Measurements from ENCODE around the gene MARCHF3.

The MARCHF3 gene

DNA sequence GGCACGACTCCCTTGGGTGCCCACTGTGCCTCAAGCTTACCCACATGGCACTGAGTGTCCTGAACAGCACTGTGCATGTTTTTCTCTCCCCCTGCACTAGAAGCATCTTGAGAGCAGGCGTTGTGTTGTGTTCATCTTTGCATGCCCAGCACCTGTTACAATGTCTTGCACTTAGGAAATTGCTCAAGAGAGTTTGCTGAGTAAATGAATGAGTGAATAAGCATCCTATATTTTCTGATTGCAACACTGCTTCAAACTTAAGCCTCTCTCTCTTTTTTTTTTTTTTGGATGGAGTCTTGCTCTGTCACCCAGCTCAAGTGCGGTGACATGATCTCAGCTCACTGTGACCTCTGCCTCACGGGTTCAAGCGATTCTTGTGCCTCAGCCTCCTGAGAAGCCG is 158.9 kb downstream of the MARCHF3 start:
- Histone ChIP-seq H3K4me1 (ENCODE audit: insufficient read depth, low read length, poor library complexity, severe bottlenecking) (no peaks in the 10 kb centered on the region), H3F3A (ENCODE audit: low read depth) (no peaks in the 10 kb centered on the region), H3K9ac (ENCODE audit: low read depth, low read length, poor library complexity, severe bottlenecking) (no peak overlapping the region), H3K79me2 (ENCODE audit: insufficient read depth, low read length) (no peaks in the 10 kb centered on the region), H3K9me2 (replicated peaks; ENCODE audit: low read depth, low read length) (no peaks in the 10 kb centered on the region), H2AFZ (ENCODE audit: low read length) (no peak overlapping the region), H3K4me2 (ENCODE audit: low read depth, low read length, poor library complexity, severe bottlenecking) (no peak overlapping the region), H3K9me3 (ENCODE audit: insufficient read depth, low read depth, low read length) (no peaks in the 10 kb centered on the region), H4K20me1 (ENCODE audit: insufficient read depth, low read length, poor library complexity, severe bottlenecking) (no peaks in the 10 kb centered on the region), H3K36me3 (ENCODE audit: insufficient read depth, low read length) (no peaks in the 10 kb centered on the region), H3K27me3 (ENCODE audit: insufficient read depth, low read length, poor library complexity, severe bottlenecking) (no peaks in the 10 kb centered on the region), H3K4me3 (ENCODE audit: low read length, poor library complexity, severe bottlenecking) (no peak overlapping the region)
- TF ChIP-seq, protein P1, sequence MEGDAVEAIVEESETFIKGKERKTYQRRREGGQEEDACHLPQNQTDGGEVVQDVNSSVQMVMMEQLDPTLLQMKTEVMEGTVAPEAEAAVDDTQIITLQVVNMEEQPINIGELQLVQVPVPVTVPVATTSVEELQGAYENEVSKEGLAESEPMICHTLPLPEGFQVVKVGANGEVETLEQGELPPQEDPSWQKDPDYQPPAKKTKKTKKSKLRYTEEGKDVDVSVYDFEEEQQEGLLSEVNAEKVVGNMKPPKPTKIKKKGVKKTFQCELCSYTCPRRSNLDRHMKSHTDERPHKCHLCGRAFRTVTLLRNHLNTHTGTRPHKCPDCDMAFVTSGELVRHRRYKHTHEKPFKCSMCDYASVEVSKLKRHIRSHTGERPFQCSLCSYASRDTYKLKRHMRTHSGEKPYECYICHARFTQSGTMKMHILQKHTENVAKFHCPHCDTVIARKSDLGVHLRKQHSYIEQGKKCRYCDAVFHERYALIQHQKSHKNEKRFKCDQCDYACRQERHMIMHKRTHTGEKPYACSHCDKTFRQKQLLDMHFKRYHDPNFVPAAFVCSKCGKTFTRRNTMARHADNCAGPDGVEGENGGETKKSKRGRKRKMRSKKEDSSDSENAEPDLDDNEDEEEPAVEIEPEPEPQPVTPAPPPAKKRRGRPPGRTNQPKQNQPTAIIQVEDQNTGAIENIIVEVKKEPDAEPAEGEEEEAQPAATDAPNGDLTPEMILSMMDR (conservative IDR thresholded peaks at IDR 0.05; ENCODE audit: low read length), result no peak
- no peak for TF ChIP-seq EZH2phosphoT487 (IDR thresholded peaks at IDR 0.05; ENCODE audit: borderline replicate concordance)

DNA sequence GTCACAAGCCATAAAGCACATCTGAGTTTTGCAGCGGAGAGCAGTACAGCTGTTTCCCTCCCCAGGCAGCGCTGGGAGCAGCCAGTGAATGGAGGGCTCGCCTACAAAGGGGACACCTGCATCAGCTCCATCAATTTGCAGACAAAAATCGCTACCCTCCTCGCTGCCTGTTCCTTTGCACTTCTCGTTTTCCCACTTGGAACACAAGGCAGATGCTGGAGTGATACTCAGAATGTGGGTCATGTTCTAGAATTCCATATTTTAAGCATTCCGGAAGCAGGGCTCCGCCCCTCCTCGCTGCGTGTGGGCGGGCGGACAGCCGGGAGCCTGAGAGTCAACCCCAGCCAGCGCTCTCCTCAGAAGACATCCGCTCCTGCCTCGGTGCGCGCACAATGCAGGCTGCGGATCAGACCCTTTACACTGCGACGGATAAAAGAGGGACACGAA is 161.3 kb downstream of the MARCHF3 start:
- Histone ChIP-seq H3K36me3 (ENCODE audit: insufficient read depth, low read length) (no peaks in the 10 kb centered on the region), H4K20me1 (ENCODE audit: insufficient read depth, low read length, poor library complexity, severe bottlenecking) (no peaks in the 10 kb centered on the region), H3K79me2 (ENCODE audit: insufficient read depth, low read length) (no peaks in the 10 kb centered on the region)

DNA sequence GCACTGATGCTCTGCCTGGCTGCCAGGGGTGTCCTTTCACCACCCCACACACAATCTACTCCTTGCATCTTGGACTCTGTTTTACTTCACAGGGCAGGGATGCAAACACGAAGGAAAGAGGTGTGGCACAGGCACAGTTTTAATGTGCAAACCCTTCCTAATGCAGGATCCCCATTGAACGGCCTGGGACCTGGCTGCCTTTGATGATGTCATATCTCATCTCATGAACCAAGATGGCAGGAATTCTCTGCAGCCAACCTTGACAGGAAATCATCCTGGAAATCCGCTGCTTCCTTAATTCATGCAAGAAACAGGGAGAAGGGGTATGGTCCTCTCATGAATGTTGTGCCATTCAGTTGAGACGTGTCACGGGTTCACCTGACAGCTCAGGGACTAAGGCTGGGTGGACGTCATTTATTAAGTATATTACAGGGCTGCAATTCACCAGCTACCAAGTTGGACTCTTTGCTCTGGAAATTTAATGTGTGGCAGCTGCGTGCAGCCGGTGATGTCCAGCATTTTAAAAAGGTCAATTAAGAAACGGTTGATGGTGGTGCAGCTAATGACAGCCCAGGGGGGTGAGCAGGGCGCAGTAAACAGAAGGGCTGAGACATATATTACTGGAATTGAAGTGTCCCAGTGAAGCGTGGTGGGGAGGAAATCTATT is 161.9 kb downstream of the MARCHF3 start:
- H3K36me3 ChIP-seq (ENCODE audit: insufficient read depth, low read length), result no peaks in the 10 kb centered on the region
- no peak for TF ChIP-seq EZH2phosphoT487 (IDR thresholded peaks at IDR 0.05; ENCODE audit: borderline replicate concordance)
- TF ChIP-seq, protein P1 (conservative IDR thresholded peaks at IDR 0.05; ENCODE audit: low read length), result no peak
- no peaks in the 10 kb centered on the region for H3K79me2 ChIP-seq (ENCODE audit: insufficient read depth, low read length)
- no peaks in the 10 kb centered on the region for H3K4me1 ChIP-seq (ENCODE audit: insufficient read depth, low read length, poor library complexity, severe bottlenecking)
- no peaks in the 10 kb centered on the region for H3K27me3 ChIP-seq (ENCODE audit: insufficient read depth, low read length, poor library complexity, severe bottlenecking)
- no peaks in the 10 kb centered on the region for H3F3A ChIP-seq (ENCODE audit: low read depth)
- H3K9me2 ChIP-seq (replicated peaks; ENCODE audit: low read depth, low read length), result no peaks in the 10 kb centered on the region
- no peaks in the 10 kb centered on the region for H4K20me1 ChIP-seq (ENCODE audit: insufficient read depth, low read length, poor library complexity, severe bottlenecking)
- H2AFZ ChIP-seq (ENCODE audit: low read length), result no peak overlapping the region
- H3K9me3 ChIP-seq (ENCODE audit: insufficient read depth, low read depth, low read length), result no peaks in the 10 kb centered on the region
- no peak overlapping the region for H3K9ac ChIP-seq (ENCODE audit: low read depth, low read length, poor library complexity, severe bottlenecking)
- H3K4me2 ChIP-seq (ENCODE audit: low read depth, low read length, poor library complexity, severe bottlenecking), result no peak overlapping the region
- no peak overlapping the region for H3K4me3 ChIP-seq (ENCODE audit: low read length, poor library complexity, severe bottlenecking)

More for the DNA sequence above, 161.3 kb downstream of the MARCHF3 start:
- no peak for TF ChIP-seq EZH2phosphoT487 (IDR thresholded peaks at IDR 0.05; ENCODE audit: borderline replicate concordance)
- TF ChIP-seq, protein P1 (conservative IDR thresholded peaks at IDR 0.05; ENCODE audit: low read length), result no peak
- Histone ChIP-seq H3K9me2 (replicated peaks; ENCODE audit: low read depth, low read length) (no peaks in the 10 kb centered on the region), H3K9me3 (ENCODE audit: insufficient read depth, low read depth, low read length) (no peaks in the 10 kb centered on the region), H3K4me3 (ENCODE audit: low read length, poor library complexity, severe bottlenecking) (no peak overlapping the region), H3F3A (ENCODE audit: low read depth) (no peaks in the 10 kb centered on the region), H3K9ac (ENCODE audit: low read depth, low read length, poor library complexity, severe bottlenecking) (no peak overlapping the region), H3K4me1 (ENCODE audit: insufficient read depth, low read length, poor library complexity, severe bottlenecking) (no peaks in the 10 kb centered on the region), H2AFZ (ENCODE audit: low read length) (no peak overlapping the region), H3K4me2 (ENCODE audit: low read depth, low read length, poor library complexity, severe bottlenecking) (no peak overlapping the region), H3K27me3 (ENCODE audit: insufficient read depth, low read length, poor library complexity, severe bottlenecking) (no peaks in the 10 kb centered on the region)

Measured in Loucy (cell line).